UCSD-AML1 (cell line): ENCODE measurements around the gene PDGFA.

Source experiments
- DNase-seq: peaks from one replicate; lab custom pipeline; 2025; ENCODE audit not compliant: unreplicated experiment; lab: John Stamatoyannopoulos, UW

PDGFA gene

DNA sequence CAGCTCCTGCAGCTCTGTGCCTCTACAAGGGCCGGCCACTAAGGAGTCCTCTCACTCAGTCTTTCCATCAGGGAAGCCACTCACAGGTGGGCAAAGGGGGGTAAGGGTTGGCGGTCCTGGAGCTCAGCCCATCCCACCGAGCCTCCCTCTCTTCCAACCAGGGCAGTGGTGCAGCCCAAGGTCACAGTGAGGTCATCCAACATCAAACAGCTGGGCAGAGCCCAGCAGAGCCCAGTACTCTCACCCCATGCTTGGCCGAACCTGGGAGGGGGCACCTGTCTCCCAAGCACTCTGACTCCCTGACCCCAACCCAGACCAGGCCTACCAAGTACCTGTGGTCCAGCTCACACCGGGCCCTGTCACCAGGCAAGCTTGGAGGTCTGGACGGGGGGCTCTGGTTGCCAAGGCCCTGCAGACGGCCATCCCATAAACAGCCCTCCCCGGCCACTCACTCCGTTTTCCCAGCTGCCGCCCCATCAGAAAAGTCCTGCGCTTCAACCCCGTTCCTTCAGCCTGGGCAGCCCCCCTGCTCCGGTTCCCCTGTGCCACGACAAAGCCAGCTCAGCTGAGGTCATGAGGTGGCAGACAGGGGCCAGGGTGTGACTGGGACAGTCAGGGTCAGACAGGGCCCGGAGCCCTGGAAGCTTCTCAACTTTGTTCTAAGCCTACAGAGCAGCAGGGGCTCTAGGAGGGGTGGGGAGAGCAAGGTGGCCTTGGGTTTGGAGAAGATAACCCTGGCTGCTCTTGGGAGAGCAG, 27.5 kb downstream of the PDGFA start:
- DNase-seq: no peak

DNA sequence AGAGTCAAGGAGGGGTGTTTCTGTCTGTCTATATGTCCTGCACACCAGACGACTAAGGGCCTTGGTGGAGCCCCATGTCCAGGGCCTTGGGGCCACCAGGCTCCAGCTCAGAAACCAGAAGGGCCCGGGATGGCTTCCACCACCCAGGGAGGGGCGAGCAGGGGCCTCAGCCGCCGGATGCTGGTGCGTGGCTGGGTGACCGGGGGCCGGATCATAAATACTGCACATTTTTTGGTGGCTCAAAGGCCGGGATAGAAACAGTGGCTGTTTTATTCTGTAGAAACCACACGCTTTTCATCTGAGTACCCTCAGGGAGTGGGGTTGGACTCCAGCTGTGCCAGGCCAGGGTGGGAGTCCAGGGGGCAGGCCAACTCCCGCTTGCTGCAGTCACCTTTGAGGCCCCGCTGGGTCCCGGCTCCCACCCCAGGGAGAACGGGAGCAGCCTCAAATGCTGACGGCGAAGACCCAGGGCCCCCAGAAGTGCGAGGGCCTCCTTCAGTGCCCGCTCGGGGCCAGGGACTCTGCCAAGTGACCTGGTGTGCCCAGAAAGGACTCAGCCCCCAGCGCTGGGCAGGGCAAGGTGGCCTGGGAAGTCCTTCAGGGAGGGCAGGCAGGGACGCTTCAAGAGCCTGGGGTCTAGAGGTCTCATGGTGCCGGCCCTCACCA, 28.2 kb downstream of the PDGFA start:
- DNase-seq: no peak

DNA sequence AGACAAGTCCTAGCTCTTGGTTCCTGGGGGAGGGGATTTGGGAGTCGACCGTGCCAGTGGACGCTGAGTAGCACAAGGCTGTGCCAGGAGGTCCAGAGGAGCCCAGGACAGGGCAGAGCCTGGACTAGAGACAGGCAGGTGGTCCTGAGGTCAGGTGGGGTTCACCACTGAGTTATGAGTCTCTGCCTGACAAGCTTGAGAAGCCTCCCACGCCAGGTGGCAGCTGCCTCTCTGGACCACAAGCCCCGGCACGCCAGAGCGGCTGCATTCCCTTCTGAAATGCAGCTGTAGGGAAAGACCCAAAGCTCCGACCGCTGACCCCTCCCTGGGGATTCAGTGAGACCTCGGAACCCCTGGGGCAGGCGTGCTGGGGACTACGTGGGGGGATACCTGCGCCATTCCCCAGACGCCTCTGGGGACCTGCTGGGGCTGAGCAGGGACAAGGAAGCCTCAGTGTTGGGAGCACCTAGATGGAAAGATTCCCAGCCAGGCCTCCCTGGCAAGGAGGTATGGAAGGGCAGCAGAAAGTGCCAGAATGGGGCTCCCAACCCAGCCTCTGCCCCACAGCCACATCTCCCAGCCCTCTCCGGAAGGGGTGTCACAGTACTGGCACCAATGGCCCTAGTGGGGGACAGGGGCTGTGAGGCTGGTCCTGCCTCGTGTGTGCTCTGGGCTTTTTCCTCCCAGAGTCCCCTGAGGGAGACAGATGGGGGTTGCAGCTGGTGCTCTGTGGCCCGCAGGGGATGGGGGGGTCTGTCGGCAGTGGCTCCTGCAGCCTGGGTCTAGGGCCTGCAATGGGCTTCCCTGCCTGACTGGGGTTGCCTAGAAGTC, 29.0 kb downstream of the PDGFA start:
- no peak for DNase-seq

DNA sequence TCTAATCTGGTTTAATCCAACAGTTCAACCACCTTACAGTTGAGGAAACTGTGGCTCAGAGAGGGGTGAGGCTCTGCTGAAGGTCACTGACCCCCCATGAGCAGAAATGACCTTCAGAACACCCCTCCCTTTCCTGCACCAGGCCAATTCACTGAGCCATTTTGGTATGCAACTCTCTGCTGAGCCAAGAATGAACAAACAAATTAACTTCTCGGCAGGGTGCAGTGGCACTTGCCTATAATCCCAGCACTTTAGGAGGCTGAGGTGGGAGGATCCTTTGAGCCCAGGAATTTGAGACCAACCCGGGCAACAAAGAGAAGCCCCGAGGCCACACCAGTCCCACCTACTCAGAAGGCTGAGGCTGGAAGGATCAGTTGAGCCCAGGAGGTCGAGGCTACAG, 29.8 kb downstream of the PDGFA start:
- no peak for DNase-seq

DNA sequence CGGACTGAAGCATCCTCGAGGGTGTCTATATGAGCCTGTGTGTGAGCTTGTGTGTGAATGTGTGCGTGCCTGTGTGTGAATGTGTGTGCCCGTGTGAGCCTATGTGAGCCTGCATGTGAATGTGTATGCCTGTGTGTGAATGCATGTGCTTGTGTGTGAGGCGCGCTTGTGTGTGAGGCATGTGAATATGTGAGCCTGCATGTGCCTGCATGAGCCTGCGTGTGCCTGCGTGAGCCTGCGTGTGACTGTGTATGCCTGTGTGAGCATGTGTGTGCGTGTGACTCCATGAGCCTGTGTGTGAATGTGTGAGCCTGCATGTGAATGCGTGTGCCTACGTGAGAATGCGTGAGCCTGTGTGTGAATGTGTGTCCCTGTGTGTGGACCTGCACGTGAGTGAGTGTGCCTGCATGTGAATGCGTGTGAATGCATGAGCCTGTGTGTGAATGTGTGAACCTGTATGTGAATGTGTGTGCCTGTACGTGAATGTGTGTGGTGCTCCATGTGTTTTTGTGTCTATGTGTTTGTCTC, 33.4 kb downstream of the PDGFA start:
- DNase-seq: no peak

DNA sequence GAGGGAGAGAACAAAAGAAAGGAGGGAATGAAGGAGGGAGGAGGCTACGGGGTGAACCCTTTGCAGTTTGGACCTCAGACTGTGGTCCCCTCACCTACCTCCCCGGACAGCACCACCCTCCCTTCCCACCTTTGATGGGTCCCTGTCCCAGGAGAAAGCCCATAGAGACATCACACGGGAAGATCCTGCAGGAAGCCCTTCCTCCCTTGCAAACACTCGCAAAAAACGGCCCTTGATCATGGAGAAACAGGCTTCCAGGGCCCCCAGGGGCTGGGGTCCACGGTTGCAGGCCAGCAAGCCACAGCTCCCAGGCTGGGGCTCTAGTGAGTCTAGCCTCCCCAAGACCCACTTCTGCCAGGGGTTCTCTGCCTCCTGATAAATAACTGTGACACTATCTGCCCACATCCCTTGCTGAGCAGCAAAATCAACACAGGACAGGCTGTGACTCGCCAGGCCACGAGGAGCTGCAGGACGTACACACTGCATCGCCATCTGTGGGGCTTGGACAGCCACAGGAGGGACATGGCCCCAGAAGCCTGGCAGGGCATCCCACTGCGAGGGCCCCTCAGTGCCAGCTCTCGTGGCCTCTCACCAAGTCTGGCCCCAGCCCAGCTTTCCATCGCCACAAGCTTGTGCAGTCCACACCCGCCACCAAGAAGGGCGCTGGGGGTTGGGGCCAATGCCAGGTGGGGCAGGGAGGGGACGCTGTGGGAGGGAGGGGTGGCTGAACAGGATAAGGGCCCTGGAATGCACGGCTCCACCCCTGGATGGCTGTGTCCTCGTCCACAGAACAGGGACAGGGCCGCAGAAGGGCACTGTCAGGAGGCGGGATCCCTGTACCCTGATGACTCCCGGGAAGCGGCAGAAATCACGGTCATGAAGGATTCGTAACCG, 34.2 kb downstream of the PDGFA start:
- no peak for DNase-seq

DNA sequence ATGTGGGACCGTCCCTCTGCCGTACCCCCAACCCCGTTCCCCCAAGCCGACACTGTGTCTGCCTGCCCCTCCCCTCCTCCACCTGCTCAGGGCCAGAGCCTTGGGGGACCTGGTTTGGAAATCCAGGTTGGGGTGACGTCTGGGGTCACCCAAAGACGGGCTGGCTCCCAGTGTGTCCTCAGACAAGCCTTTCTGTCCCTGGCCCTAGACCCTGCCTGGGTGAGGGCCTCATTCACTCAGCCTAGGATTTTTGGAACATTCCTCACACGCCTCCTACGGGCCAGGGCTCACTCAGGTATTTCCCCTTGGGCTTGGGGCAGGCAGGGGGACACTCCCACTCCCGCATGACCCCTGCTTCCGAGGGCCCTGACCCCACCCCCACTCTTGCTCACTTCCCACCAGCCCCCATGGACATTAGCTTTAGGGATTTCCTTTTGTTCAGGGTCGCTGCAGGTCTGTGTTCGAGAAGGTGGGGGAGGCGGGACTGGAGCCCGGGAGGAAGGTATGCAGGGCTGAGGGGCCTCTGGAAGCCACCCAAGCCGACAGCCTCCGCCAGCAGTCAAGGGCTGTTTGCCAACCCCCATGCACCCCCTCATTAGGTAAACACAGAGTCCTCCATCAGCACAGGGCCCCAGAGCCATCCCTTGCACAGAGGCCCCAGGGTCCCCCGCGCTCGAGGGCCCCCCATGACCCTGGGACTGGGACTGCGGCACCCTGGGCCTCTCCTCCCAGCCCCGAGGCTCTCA, 35.1 kb downstream of the PDGFA start:
- no peak for DNase-seq

DNA sequence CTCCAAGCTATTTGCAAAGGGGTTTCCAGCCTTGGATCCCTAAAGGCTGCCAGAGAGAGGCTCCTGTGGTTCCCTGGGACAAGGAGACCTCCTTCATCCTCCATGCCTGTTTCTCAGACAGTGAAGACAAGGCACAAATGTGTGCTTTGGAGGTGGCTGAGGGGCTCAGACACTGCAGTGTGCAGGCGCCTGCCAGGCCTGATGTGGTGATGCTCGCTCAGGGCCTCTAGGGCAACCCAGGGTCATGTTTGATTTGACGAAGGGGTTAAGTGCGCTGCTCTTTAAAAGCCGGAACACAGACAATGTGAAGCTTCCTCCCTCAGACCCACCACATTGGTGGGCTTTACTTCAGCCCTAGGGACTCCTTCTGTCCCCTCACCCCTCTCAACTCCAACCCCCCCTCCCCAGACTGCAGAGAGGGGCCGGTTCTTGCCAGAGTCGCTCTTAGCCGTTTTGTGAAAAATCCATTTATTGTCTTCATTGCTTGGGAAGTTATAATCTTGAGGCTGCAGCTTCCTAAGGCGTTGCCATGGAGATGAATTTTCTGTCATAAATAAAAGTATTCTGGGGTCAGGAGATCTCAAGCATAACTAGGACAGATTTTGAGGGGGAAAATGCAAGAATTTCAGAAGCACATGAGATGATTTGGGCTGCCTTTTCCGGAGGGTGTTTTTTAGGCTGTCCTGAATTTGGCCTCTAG, 35.8 kb downstream of the PDGFA start:
- DNase-seq: no peak

DNA sequence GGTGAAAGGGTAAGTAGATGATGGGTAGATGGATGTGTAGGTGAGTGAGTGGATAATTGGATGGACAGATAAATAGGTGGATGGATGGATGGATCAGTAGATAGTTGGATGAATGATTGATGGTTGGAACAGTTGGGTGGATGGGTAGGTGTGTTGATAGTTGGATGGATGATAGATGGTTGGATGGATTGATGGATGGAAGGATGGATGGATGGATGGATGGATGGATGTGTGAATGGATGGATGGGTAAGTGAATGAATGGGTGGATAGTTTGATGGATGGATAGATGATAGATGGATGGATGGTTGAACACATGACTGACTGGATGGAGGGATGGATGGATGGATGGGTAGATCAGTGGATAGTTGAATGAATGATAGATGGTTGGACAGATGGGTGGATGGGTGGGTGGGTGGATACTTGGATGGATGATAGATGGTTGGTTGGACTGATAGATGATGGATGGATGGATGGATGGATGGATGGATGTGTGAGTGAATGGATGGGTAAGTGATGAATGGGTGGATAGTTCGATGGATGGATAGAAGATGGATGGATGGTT, 37.0 kb downstream of the PDGFA start:
- no peak for DNase-seq

DNA sequence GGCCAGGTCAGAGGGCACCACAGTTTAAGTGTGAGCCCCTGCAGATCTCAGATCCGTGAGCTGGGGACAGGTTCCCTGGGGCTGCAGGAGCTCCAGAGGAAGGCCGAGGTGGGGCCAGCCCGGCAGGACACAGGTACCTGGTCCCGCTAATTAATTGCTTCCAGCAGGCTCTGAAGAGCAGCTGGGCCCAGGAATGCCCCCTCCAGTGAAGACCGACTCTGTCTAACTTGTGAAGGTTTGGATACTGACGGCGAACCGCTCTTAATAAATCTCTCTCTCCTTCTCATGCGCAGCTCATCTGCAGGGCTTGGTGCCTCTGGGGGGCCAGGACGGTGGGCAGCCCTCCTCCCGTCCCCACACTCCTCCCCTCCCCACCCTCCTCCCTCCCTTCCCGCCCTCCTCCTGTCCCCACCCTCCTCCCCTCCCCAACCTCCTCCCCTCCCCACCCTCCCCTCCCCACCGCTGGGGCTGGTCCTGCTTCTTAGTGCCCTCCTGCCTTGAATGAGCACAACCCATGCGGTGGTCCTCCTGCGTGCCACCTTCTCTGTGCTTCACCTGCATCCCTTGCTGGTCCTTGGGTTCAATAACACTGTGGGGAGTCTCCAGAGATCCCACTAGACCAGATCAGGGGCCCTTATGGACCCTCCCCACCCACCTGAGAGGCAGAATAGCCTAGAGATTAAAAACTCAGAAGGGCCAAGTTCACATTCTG, 38.3 kb downstream of the PDGFA start:
- DNase-seq: no peak

DNA sequence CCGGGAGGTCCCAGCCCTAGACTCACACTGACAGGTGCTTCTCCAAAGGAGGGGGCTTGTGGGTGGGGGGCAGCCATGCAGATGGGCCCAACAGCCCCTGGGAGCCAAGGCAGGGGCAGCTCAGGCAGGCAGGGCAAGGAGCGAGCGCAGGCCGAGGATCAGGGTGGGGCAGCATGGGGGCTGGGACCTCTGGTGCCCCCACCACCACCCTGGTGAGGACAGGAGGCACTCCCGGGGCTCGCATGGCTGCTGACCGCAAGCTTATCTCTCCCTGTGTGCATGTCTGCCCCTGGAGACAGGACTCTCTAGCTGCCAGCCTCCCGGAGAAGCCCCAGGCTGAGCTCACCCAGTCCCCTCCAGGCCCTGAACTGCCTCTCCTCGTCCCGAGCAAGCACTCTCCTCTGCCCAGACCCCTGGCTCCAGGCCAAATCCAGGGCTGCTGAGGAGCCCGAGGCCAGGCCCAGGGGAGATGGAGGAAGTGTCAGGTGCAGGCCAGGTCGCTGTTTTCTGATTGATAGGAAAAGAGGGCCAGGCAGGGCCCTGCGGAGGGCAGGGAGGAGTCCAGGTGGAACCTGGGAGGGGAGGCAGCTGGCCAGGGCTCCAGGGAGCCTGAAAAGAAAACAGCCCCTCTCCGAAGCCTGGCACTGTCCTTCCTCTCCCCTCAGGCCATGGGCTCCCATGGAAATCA, 39.0 kb downstream of the PDGFA start:
- DNase-seq: no peak

DNA sequence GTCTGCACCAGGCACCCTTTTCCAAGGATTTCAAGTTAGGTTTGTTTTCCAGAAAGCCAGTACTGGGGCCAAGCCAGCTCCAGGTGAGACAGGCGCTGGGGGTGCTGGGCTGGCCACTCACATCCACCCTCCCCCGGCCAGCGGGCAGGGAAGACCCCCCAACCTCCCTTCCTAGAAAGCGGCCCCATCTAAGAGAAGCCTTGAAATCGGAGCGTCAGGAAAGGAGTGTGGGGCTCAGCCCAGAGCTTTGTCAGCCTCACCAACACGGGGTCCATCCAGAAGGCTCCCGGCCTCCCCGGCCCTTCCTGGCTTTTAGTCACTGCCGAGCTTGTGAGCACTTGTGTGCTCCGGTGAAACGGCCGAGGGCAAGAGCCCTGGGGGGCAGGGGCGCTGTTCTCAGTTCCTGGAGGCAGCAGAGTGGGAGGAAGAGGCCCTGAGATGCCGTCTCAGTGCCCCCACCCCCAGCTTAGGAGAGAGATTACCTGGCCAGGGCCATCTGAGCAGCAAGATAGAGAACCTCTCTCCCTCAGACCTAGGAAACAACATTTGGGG, 39.6 kb downstream of the PDGFA start:
- DNase-seq: no peak

DNA sequence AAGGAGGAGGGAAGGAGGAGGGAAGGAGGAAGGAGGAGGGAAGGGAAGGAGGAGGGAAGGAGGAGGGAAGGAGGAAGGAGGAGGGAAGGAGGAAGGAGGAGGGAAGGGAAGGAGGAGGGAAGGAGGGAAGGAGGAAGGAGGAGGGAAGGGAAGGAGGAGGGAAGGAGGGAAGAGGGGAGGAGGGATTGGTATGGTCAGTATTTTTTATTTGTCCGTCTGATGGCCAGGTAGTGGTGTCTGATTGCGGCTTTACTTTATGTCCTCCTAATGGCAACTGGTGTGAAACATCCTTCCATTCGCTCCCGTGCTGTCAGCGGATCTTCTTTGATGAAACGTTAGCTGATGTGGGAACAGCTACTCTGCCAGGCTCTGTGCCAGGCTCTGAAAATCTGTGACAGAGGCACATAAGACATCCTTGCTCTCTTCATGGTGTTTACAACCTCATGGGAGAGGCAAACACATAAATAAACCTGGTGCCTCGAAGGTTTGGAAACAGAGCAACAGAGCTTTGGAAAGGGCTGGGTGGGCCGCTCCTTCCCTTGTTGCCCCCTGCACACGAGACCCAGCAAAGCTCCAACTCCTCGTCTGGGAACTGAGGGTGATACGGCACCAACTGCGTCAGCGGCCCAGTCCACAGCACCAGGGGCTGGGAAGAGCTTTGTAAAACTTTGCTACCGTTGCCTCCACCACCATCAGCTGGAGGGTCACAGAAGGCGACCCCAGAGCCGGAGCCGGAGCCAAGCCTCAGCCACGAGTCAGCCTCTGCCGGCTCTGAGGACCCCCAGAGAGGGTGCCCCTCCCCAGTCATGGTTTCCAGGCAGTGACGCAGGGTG, 40.3 kb downstream of the PDGFA start:
- DNase-seq: no peak

DNA sequence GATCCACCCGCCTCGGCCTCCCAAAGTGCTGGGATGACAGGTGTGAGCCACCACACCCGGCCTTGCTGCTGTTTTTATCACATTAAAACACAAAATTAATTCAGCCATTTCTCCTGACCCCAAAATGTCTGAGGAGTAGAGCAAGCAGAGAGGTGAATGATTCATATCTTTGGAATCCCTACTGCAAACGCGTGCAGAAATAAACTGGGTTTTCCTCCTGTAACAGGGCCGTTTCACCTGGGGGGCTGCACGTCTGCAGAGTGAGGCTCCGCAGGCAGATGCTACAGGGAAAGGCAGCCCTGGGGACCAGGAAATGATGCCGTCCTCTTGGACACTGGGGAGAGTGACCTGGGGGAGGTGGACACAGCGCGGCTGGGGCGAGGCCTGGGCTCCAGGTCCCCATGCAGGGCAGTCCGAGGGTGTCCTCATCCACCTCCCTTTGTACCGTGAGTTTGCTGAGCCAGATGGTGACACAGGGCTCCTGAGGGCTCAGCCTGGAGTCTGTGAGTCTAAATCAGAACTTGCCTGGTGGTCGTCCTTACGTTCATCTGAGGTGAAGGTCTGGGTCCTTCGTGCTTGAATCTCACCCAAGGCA, 41.9 kb downstream of the PDGFA start:
- no peak for DNase-seq

DNA sequence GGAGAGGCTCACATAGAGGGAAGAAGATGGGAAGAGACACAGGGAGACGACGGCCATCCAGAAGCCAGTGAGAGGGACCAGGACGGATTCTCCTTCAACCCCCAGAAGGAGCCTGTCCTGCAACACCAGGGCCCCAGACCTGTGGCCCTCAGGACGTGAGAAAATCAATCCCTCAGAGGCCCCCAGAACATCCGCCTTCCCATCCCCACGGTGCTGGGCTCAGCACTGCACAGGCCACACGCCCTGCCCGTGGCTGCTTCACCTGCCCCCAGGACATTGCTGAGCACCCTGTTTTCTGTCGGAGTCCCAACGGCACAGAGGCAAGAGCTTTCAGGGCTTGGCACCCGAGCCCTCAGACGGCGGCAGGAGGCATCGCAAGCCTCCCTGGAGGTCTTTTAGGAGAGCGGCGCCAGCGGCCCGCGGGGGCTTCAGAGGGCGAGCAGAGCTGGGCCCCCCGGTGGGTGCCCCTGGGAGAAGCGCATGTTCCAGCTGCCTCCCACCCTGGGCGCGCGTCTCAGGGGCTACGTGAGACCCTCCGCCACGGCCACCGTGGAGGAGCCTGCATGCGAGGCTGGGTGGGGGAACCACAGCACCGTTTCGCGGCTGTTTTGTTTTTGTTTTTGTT, 42.8 kb downstream of the PDGFA start:
- DNase-seq: no peak

DNA sequence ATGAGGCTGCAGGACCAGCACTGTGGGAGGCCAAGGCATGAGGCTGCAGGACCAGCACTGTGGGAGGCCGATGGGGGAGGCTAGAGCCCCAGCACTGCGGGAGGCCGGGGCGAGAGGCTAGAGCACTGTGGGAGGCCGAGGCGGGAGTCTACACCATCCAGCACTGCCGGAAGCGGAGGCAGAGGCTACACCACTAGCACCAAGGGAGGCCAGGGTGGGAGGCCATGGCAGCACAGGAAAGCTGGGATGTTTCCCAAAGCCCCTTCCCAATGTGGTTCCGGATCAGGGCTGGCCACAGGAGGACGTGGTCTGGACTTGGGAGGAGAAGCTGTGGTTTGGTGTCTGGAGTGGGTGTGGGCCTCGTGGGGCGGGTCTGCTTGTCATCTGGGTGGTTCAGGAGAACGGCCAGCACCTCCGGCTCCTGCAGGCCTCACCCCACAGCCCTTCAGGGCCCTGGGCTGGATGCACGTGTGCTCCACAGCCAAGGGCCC, 43.6 kb downstream of the PDGFA start:
- no peak for DNase-seq
